HepG2 (cell line): ENCODE results near the gene FAM171A2. TPM values are rescaled to one million over a fixed set of nuclear protein-coding genes. Genes with fewer than 3 reads are reported as not detected.

ENCODE experiments used
- BHLHE40 ChIP-seq: IDR thresholded peaks from 2 replicates; pipeline ENCODE4 v1.6.1; 2011; ENCODE audit warnings: low read length, improper control_type of control experiment
- ELF3 ChIP-seq: IDR thresholded peaks from 2 replicates; pipeline ENCODE4 v1.6.1; 2016; ENCODE audit warnings: missing genetic modification reagents, missing compliant biosample characterization
- ESRRA ChIP-seq: sonication (generic); formaldehyde crosslinking; IDR thresholded peaks from 2 replicates; pipeline ENCODE4 v1.5.1; 2020; ENCODE audit warnings: mild to moderate bottlenecking, low read depth, missing genetic modification reagents
- FOXO1 ChIP-seq: sonication (generic); formaldehyde crosslinking; IDR thresholded peaks from 2 replicates; pipeline ENCODE4 v1.4.0; 2020; ENCODE audit warnings: missing genetic modification reagents
- GFI1 ChIP-seq: sonication (generic); formaldehyde crosslinking; IDR thresholded peaks from 2 replicates; pipeline ENCODE4 v1.5.0; 2020; ENCODE audit warnings: missing genetic modification reagents, mild to moderate bottlenecking, borderline replicate concordance
- MEIS2 ChIP-seq: sonication (generic); formaldehyde crosslinking; IDR thresholded peaks from 2 replicates; pipeline ENCODE4 v1.9.0; 2021; ENCODE audit warnings: mild to moderate bottlenecking, missing genetic modification reagents
- RBFOX2 ChIP-seq: fragments of 200-400 bp; formaldehyde crosslinking; IDR thresholded peaks from 2 replicates; pipeline ENCODE4 v1.6.1; 2017; ENCODE audit warnings: low read depth, mild to moderate bottlenecking, low read length
- RXRA ChIP-seq: sonication (generic); formaldehyde crosslinking; IDR thresholded peaks from 2 replicates; pipeline ENCODE4 v1.5.1; 2020; ENCODE audit warnings: missing genetic modification reagents
- SMYD3 ChIP-seq: sonication (generic); formaldehyde crosslinking; IDR thresholded peaks from 2 replicates; pipeline ENCODE4 v1.8.1; 2023; ENCODE audit warnings: mild to moderate bottlenecking, missing genetic modification reagents
- SOX13 ChIP-seq, 3 experiments: fragments of 450-650 bp in 1 of 3; sonication (generic) in 1 of 3; formaldehyde crosslinking in 1 of 3; IDR thresholded peaks in 2 of 3; conservative IDR thresholded peaks in 1 of 3; 2 replicates each; pipeline versions ENCODE4 v1.5.0 to v1.6.1; 2016 to 2020; ENCODE audit warnings: antibody characterized with exemption in 1 of 3, mild to moderate bottlenecking in 1 of 3, missing compliant biosample characterization in 1 of 3, missing genetic modification reagents in 1 of 3, moderate library complexity in 1 of 3
- XBP1 ChIP-seq: sonication (generic); formaldehyde crosslinking; IDR thresholded peaks from 2 replicates; pipeline ENCODE4 v1.5.0; 2020; ENCODE audit warnings: missing genetic modification reagents
- ZBTB21 ChIP-seq: sonication (generic); formaldehyde crosslinking; IDR thresholded peaks from 2 replicates; pipeline ENCODE4 v1.4.0; 2020; ENCODE audit warnings: missing genetic modification reagents
- ZBTB39 ChIP-seq: sonication (generic); formaldehyde crosslinking; IDR thresholded peaks from 2 replicates; pipeline ENCODE4 v1.5.0; 2020; ENCODE audit warnings: missing genetic modification reagents
- ZHX1 ChIP-seq: sonication (generic); formaldehyde crosslinking; IDR thresholded peaks from 2 replicates; pipeline ENCODE4 v1.8.1; 2022; ENCODE audit warnings: low read depth, mild to moderate bottlenecking, missing genetic modification reagents
- ZNF331 ChIP-seq: sonication (generic); formaldehyde crosslinking; IDR thresholded peaks from 2 replicates; pipeline ENCODE4 v1.4.0; 2020; ENCODE audit warnings: missing genetic modification reagents
- ZNF558 ChIP-seq: sonication (generic); formaldehyde crosslinking; IDR thresholded peaks from 2 replicates; pipeline ENCODE4 v1.9.0; 2022; ENCODE audit warnings: mild to moderate bottlenecking, missing genetic modification reagents, borderline replicate concordance
- ZZZ3 ChIP-seq: sonication (generic); formaldehyde crosslinking; IDR thresholded peaks from 2 replicates; pipeline ENCODE4 v1.4.0; 2020; ENCODE audit warnings: missing genetic modification reagents, mild to moderate bottlenecking, borderline replicate concordance
- polyA plus RNA-seq, 8 experiments: library from polyadenylated mRNA; depleted of rRNA in 3 of 8; stranded (reverse) in 7 of 8; unstranded in 1 of 8; fragments of >200 nt; fragmentation: Illumina TruSeq in 4 of 8; extraction: Trizol in 4 of 8; gene quantifications; 2 replicates each; pipeline versions ENCODE4 v1.2.1 to v1.2.3, GENCODE V29; 2011 to 2016; ENCODE audit warnings: low read depth in 4 of 8, missing spikeins in 1 of 8, mixed read lengths in 1 of 8; ENCODE audit not compliant: insufficient read depth in 1 of 8
- total RNA-seq, 5 experiments: library from RNA; depleted of rRNA; stranded (reverse); fragments of >200 nt; fragmentation: Illumina TruSeq; extraction: Trizol; gene quantifications; 2 replicates each; pipeline ENCODE4 v1.2.3, GENCODE V29; 2016; ENCODE audit warnings: low read depth in 1 of 5

Gene FAM171A2
- total and polyA plus RNA-seq, 2 of the 13 experiments (the other 11 are each of a cell fraction or from before 2014, with no cell fraction given): 1.8 to 3.6 TPM

- no peak for TF ChIP-seq ZHX1 (CRISPR knock-in tag)
- TF ChIP-seq RXRA: no peak; the same call in 1 of the 2 replicates
- no peak for TF ChIP-seq SMYD3 (CRISPR knock-in tag)
- TF ChIP-seq ZBTB39: no peak
- peak; percentile 86 for TF ChIP-seq ELF3 (CRISPR knock-in tag)
- TF ChIP-seq ESRRA (CRISPR knock-in tag): peak; percentile 39; the same call in 1 of the 2 replicates
- peak; percentile 62; the same call in 1 of the 2 replicates for TF ChIP-seq RBFOX2
- peak; percentile 25; the same call in 1 of the 2 replicates for TF ChIP-seq ZNF558 (CRISPR knock-in tag)
- peak; percentile 59; the same call in 1 of the 2 replicates for TF ChIP-seq ZNF331 (CRISPR knock-in tag)
- TF ChIP-seq MEIS2 (CRISPR knock-in tag): peak; percentile 81; the same call in 1 of the 2 replicates
- no peak for TF ChIP-seq XBP1
- no peak for TF ChIP-seq ZZZ3 (CRISPR knock-in tag)
- no peak for TF ChIP-seq GFI1 (CRISPR knock-in tag)
- no peak for TF ChIP-seq SOX13 (IDR thresholded peaks at IDR 0.05)
- TF ChIP-seq SOX13 (CRISPR knock-in tag; conservative IDR thresholded peaks at IDR 0.05 in 1 of 2, IDR thresholded peaks at IDR 0.05 in 1 of 2): no peak
- no peak for TF ChIP-seq ZBTB21
- peak; percentile 74 for TF ChIP-seq BHLHE40
- 0 out of 2 replicates have a peak, but pooled peaks have one; percentile 16 for TF ChIP-seq FOXO1 (CRISPR knock-in tag)
Measured at GRCh38 chr17:44354582-44355561, 8.8 kb downstream of the FAM171A2 start (continued).
